NT2/D1 (cell line): Measurements from ENCODE around the gene CLRN3.

Experiments used
- DNase-seq: peaks from one replicate; pipeline ENCODE4 v3.0.0-alpha.2; 2011; ENCODE audit warnings: low read depth, low spot score
- H3K27me3 ChIP-seq: 2 replicates; pipeline ENCODE4 v1.6.0; 2011; ENCODE audit warnings: mild to moderate bottlenecking; ENCODE audit not compliant: insufficient read length, insufficient read depth
- H3K36me3 ChIP-seq: 2 replicates; pipeline ENCODE4 v1.6.1; 2011; ENCODE audit warnings: mild to moderate bottlenecking, low read length, mixed read lengths; ENCODE audit not compliant: insufficient read depth, insufficient read length
- H3K4me1 ChIP-seq: 2 replicates; pipeline ENCODE4 v1.5.1; 2011; ENCODE audit not compliant: insufficient read depth, insufficient read length
- H3K4me3 ChIP-seq: 2 replicates; pipeline ENCODE4 v1.5.1; 2011; ENCODE audit warnings: low read depth; ENCODE audit not compliant: insufficient read length
- H3K9ac ChIP-seq: 2 replicates; pipeline ENCODE4 v1.6.0; 2011; ENCODE audit warnings: low read depth; ENCODE audit not compliant: insufficient read length
- H3K9me3 ChIP-seq: 2 replicates; pipeline ENCODE4 v1.5.1; 2011; ENCODE audit warnings: mild to moderate bottlenecking, low read length; ENCODE audit not compliant: insufficient read depth
- SUZ12 ChIP-seq: IDR thresholded peaks from 2 replicates; pipeline ENCODE4 v1.6.1; 2011; ENCODE audit not compliant: insufficient read length, insufficient read depth; ENCODE audit errors: extremely low read depth
- YY1 ChIP-seq: IDR thresholded peaks from 2 replicates; pipeline ENCODE4 v1.6.1; 2011; ENCODE audit not compliant: insufficient read length, insufficient read depth
- ZNF274 ChIP-seq: IDR thresholded peaks from 2 replicates; pipeline ENCODE4 v1.6.1; 2011; ENCODE audit warnings: mild to moderate bottlenecking, low read depth, low read length

Gene CLRN3

DNA sequence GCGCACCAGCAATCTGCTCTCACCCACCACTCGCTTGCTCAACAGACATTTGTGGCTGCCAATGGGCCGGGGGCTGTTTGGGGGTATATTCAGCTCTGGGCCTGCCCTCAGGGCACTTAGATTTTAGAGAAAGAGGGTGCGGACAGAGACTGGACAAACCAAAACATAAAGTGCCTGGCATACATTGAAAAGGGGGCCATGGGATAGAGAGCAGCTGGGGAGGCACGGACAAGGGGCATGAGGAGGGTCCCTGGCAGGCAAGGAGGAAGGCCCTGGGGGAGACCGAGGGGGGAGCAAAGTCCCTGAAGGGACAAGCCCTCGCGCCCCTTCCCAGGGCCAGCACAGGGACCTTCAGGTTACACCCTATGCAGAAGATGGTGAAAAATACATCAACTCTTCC, 43.5 kb downstream of the CLRN3 start:
- TF ChIP-seq YY1 (no peak), ZNF274 (no peak), SUZ12 (no peak)
- DNase-seq = no peak
- Histone ChIP-seq H3K9me3 (no peaks in the 10 kb centered on the region), H3K9ac (no peak overlapping the region), H3K27me3 (peaks cover 2% of the 10 kb centered on the region), H3K4me1 (no peaks in the 10 kb centered on the region), H3K4me3 (no peak overlapping the region), H3K36me3 (no peaks in the 10 kb centered on the region)

DNA sequence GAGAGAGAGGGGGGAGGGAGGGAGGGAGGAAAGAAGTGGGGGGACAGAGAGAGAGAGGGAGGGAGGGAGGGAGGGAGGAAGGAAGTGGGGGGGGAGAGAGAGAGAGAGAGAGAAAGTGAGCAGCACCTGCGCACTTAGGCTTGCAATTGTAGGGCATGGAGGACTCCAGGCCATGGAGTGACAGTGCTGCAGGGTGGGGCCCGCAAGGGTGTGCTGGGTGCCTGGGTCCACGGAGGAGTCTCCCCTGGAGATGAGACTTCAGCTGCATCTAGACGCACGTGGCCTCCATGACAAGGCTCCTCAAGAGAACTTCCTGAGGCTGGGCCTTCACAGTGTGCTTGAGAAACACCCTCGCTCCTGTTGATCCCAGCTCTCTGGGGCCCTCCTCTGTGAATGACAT, 44.5 kb downstream of the CLRN3 start:
- Histone ChIP-seq H3K9me3 (no peaks in the 10 kb centered on the region), H3K36me3 (no peaks in the 10 kb centered on the region), H3K4me1 (no peaks in the 10 kb centered on the region), H3K9ac (no peak overlapping the region), H3K27me3 (peaks cover 2% of the 10 kb centered on the region), H3K4me3 (no peak overlapping the region)
- TF ChIP-seq YY1 = no peak
- TF ChIP-seq ZNF274 = no peak
- TF ChIP-seq SUZ12 = no peak
- no peak for DNase-seq

DNA sequence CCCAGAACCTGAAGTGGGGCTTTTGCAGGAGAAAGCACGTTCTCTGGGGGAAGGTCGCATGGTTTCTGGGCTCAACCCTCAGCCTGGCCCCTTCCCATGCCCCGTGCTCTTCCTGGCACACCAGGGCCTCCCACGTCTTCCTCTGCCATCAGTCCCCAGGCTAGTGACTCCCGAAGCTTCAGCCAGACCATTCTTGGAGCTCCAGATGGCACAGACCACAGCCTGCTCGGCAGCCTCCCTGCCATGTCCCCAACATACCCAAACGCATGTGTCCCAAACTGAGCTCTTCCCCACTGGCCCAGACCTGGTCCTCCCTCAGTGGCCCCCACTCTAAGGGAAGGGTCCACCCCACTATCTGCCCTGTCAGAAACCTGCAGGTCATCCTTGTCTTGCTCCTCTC, 47.0 kb downstream of the CLRN3 start:
- TF ChIP-seq SUZ12 (no peak), ZNF274 (no peak), YY1 (no peak)
- peaks cover 2% of the 10 kb centered on the region for H3K27me3 ChIP-seq
- no peaks in the 10 kb centered on the region for H3K36me3 ChIP-seq

DNA sequence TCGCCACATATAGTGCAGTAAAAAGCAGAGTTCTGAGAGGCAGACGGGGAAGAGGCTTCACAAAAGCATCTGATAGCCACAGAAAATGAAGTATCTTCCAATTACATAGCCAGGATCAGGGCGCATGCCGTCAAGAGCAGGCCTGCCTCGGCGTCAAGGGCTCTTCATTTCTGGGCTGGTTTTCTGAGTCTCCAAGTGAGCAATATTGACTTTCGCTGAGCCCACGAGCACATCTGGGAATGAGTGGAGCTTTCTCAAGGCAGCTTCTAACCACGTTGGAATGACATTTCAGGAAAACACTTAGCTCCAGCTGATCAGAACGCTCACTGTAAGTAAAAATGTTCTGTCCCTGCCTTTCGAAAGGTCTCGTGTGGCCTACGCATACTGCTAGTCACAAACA, 51.9 kb downstream of the CLRN3 start:
- DNase-seq = no peak
- Histone ChIP-seq H3K9ac (no peak overlapping the region), H3K4me1 (no peaks in the 10 kb centered on the region), H3K27me3 (peaks cover 2% of the 10 kb centered on the region), H3K9me3 (no peaks in the 10 kb centered on the region), H3K4me3 (no peak overlapping the region), H3K36me3 (no peaks in the 10 kb centered on the region)
- TF ChIP-seq SUZ12 (no peak), YY1 (no peak), ZNF274 (no peak)

More for the DNA sequence above, 47.0 kb downstream of the CLRN3 start:
- Histone ChIP-seq H3K4me3 (no peak overlapping the region), H3K9me3 (no peaks in the 10 kb centered on the region), H3K9ac (no peak overlapping the region), H3K4me1 (no peaks in the 10 kb centered on the region)
- DNase-seq = no peak

- Histone ChIP-seq H3K36me3 (no peaks in the 10 kb centered on the region), H3K9me3 (no peaks in the 10 kb centered on the region), H3K27me3 (no peaks in the 10 kb centered on the region), H3K4me3 (no peak overlapping the region), H3K9ac (no peak overlapping the region), H3K4me1 (no peaks in the 10 kb centered on the region)
- DNase-seq = no peak
- TF ChIP-seq ZNF274 (no peak), SUZ12 (no peak), YY1 (no peak)
Measured at GRCh38 chr10:127836966-127837365, 55.8 kb downstream of the CLRN3 start.

- no peaks in the 10 kb centered on the region for H3K27me3 ChIP-seq
- DNase-seq = no peak
- H3K36me3 ChIP-seq = no peaks in the 10 kb centered on the region
- no peaks in the 10 kb centered on the region for H3K9me3 ChIP-seq
- TF ChIP-seq YY1 (no peak), ZNF274 (no peak), SUZ12 (no peak)
- H3K4me1 ChIP-seq = no peaks in the 10 kb centered on the region
- H3K9ac ChIP-seq = no peak overlapping the region
- no peak overlapping the region for H3K4me3 ChIP-seq
Measured at GRCh38 chr10:127836176-127836575, 56.6 kb downstream of the CLRN3 start.

DNA sequence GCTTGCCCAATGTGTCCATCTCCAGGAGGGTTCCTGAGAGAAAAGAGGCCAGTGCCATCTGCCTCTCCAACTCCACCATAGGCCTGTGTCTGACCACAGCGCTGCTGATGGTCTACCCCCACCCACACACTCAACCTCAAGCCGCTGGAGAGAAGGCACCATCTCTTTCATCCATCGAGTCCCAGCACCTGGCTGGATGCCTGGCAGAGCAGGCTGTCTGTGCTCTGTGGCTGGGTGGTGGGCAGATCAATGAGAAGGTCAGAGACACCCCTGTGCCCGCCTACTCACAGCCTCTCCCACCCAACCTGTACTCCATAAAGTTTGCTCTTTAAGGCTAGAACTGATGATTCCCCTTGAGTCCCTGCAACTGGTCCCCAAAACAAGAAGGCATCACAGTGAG, 58.0 kb downstream of the CLRN3 start:
- no peaks in the 10 kb centered on the region for H3K4me1 ChIP-seq
- no peak overlapping the region for H3K9ac ChIP-seq
- H3K36me3 ChIP-seq = no peaks in the 10 kb centered on the region
- TF ChIP-seq SUZ12 (no peak), YY1 (no peak), ZNF274 (no peak)
- H3K4me3 ChIP-seq = no peak overlapping the region
- H3K27me3 ChIP-seq = no peaks in the 10 kb centered on the region
- H3K9me3 ChIP-seq = no peaks in the 10 kb centered on the region
- DNase-seq = no peak
